ENCODE results near the gene HIGD1A. TPM values are rescaled to one million over a fixed set of nuclear protein-coding genes. Genes with fewer than 3 reads are reported as not detected.

Gene HIGD1A
- total and polyA plus RNA-seq, 12 donors: 179 to 399 (median 331) TPM

DNA sequence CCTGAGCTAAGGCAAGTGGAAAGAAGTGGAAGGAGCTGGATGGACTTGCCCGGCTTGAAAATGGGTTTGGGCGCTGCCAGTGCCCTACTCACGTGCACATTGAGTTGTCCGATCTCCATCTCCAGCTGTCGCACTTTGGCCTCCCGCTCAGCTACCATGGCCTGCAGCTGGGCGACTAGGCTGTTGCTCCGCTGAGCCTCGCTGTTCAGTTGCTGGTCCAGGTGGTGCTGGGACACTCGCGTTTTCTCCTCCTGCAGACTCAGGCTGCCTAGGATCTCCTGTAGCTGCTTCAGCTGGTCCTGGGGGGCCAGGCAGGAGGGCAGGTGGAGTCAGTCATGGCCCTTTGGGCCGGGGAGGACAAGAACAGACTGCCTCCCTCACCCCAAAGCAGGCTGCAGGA, 68.7 kb downstream of the HIGD1A start:
- DNase-seq (no peak), ATAC-seq (no peak)
- WGBS, 2 donors: 92 to 94% methylated on average over 12 of the region's 12 CpGs
- no peaks in the 10 kb centered on the region for H3K27me3 ChIP-seq
- TF ChIP-seq, protein P1, sequence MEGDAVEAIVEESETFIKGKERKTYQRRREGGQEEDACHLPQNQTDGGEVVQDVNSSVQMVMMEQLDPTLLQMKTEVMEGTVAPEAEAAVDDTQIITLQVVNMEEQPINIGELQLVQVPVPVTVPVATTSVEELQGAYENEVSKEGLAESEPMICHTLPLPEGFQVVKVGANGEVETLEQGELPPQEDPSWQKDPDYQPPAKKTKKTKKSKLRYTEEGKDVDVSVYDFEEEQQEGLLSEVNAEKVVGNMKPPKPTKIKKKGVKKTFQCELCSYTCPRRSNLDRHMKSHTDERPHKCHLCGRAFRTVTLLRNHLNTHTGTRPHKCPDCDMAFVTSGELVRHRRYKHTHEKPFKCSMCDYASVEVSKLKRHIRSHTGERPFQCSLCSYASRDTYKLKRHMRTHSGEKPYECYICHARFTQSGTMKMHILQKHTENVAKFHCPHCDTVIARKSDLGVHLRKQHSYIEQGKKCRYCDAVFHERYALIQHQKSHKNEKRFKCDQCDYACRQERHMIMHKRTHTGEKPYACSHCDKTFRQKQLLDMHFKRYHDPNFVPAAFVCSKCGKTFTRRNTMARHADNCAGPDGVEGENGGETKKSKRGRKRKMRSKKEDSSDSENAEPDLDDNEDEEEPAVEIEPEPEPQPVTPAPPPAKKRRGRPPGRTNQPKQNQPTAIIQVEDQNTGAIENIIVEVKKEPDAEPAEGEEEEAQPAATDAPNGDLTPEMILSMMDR (IDR thresholded peaks at IDR 0.05): no peak
- H3K4me3 ChIP-seq: no peak overlapping the region
- peaks cover 3 to 36% (median 8%) of the 10 kb centered on the region in 9 donors for H3K4me1 ChIP-seq
- H3K27ac ChIP-seq: peak overlapping the region in 2 of 10 donors; percentile 11 to 56
- no peaks in the 10 kb centered on the region for H3K9me3 ChIP-seq
- intact Hi-C loops (cut with DNase I): no loop called here
- no peaks in the 10 kb centered on the region for H3K36me3 ChIP-seq

DNA sequence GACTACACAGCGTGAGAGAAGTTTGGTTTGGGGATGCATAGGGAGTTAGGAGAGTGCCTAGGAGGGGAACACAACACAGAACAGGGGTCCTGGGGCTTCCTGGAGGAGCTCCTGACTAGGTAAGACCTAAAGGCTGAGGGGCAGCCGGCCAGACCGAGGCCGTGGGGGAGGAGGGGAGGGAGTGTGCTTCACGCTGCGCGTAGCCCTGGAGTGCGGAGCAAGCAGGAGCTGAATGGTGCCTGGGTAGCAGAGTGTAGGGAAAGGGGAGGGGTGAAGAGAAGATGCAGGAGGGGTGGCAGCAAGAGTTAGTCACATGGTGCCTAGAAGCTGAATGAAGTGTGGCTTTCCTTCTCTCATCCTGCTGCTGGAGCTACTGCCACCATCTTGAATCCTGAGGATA, 69.3 kb downstream of the HIGD1A start:
- DNase-seq: no peak
- intact Hi-C loops (cut with DNase I): no loop called here
- TF ChIP-seq, protein P1 (IDR thresholded peaks at IDR 0.05): no peak

DNA sequence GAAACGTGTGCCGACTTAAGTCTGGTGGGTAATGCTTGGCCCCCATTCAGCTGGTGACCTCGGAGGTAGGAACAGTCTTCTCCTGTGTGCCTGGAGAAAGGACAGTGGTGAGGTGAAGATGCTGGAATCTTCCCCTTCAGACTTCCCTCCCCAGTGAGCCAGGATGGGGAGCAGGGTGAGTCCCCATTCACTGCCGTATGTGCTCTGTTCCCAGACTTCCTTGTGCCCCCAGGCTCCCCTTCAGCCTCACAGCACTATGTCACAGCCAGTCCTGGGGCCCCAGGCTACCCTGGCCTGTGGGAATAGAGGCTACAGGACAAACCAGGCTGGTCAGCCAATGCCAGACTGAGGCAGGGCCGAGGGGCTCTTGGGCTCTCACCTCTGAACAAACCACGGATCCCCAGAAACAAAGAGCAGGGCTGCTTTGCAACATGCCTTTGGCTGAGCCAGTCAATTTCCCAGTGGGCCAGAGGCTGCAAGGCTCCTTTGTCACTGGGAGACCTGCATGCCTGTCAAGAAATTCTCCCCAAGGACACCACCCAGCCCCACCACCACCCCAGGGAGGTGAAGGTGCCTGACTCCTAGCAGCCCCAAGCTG, 69.9 kb downstream of the HIGD1A start:
- ATAC-seq (no peak), DNase-seq (no peak)
- H3K27ac ChIP-seq: peak overlapping the region in 1 of 10 donors; percentile 77
- H3K9me3 ChIP-seq: no peaks in the 10 kb centered on the region
- TF ChIP-seq, protein P1 (IDR thresholded peaks at IDR 0.05): no peak
- 86% methylated on average over 6 of the region's 6 CpGs for WGBS, 2 donors
- H3K4me3 ChIP-seq: no peak overlapping the region
- intact Hi-C loops (cut with DNase I): no loop called here
- H3K36me3 ChIP-seq: no peaks in the 10 kb centered on the region
- H3K27me3 ChIP-seq: no peaks in the 10 kb centered on the region
- H3K4me1 ChIP-seq: peaks cover 2 to 39% (median 17%) of the 10 kb centered on the region in 9 donors

More for the DNA sequence above, 69.3 kb downstream of the HIGD1A start:
- no peaks in the 10 kb centered on the region for H3K36me3 ChIP-seq
- WGBS, 2 donors: 71% methylated on average over 8 of the region's 8 CpGs
- no peaks in the 10 kb centered on the region for H3K9me3 ChIP-seq
- no peaks in the 10 kb centered on the region for H3K27me3 ChIP-seq
- no peak overlapping the region for H3K4me3 ChIP-seq
- peak overlapping the region in 1 of 10 donors; percentile 77 for H3K27ac ChIP-seq
- peaks cover 2 to 36% (median 13%) of the 10 kb centered on the region in 9 donors for H3K4me1 ChIP-seq
- no peak for ATAC-seq

DNA sequence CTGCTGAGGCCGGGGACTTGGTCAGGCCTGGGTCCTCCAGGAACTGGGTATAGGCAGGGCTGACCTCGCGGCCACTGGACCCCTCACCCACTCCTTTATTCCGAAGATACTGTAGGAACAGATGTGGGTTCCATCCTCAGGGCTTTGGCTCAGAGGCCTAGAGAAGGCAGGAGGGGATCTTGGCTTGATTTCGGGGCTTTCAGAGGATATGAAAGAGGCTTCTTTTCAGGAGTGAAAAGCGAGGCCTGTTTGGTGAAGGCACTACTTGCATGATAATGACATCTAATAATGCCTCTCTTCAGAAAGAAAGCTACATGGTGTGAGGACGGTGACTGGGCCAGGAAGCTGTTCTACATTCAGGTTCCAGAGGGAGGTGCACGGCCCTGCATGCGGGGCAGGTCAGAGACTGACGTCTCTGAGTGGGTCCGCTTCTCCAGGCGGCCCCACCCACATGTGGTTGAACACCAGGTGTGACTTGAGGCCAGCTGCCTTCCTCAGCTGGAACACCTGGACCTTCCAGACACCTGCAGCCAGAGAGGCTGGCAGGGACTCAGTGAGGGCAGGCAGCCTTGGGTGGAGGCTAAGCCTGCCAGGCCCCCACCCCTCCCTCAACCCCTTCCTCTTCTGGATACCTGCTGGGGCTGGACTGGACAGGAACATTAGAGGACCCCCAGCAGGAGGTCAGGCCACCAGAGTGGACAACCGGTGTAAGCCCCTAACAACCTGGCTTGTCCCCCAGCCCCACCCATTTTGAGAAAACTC, 70.6 kb downstream of the HIGD1A start:
- peaks cover 0 to 37% (median 15%) of the 10 kb centered on the region in 9 donors for H3K4me1 ChIP-seq
- H3K27ac ChIP-seq: peak overlapping the region in 3 of 10 donors; percentile 20 to 77 (median 34)
- intact Hi-C loops (cut with DNase I): no loop called here
- no peaks in the 10 kb centered on the region for H3K27me3 ChIP-seq
- H3K9me3 ChIP-seq: peaks cover 0 to 5% (median 0%) of the 10 kb centered on the region in 11 donors
- WGBS, 2 donors: 85 to 88% methylated on average over 13 of the region's 13 CpGs
- ATAC-seq (no peak), DNase-seq (no peak)
- no peak overlapping the region for H3K4me3 ChIP-seq
- TF ChIP-seq, protein P1 (IDR thresholded peaks at IDR 0.05): no peak
- no peaks in the 10 kb centered on the region for H3K36me3 ChIP-seq

Other genes starting within 250 kb of the HIGD1A start
- gene SEC22C, start 222.5 kb downstream of the HIGD1A start, total RNA-seq: 10 to 100 TPM; 23.8 to 32.9 (median 26.4) TPM
- 10 to 100 TPM; 21.1 to 21.2 TPM for gene SEC22C, start 222.5 kb downstream of the HIGD1A start, polyA plus RNA-seq
- gene SS18L2, start 213.6 kb downstream of the HIGD1A start, total RNA-seq: 10 to 100 TPM in 7 of 10 donors, 1 to 10 TPM in 3; 9.1 to 15.2 (median 11.3) TPM
- gene SS18L2, start 213.6 kb downstream of the HIGD1A start, polyA plus RNA-seq: 10 to 100 TPM; 31.9 to 35.3 TPM
- 10 to 100 TPM; 19.7 to 28.4 (median 21.9) TPM for gene NKTR, start 203.8 kb downstream of the HIGD1A start, total RNA-seq
- gene NKTR, start 203.8 kb downstream of the HIGD1A start, polyA plus RNA-seq: 10 to 100 TPM; 10.2 to 59.3 TPM
- 100 to 1,000 TPM in 9 of 10 donors, 10 to 100 TPM in 1; 86.7 to 145 (median 112) TPM for gene ZBTB47, start 150.8 kb downstream of the HIGD1A start, total RNA-seq
- gene ZBTB47, start 150.8 kb downstream of the HIGD1A start, polyA plus RNA-seq: 10 to 100 TPM; 52.2 to 68.9 TPM
- 1 to 10 TPM in 3 of 10 donors, under 1 TPM in 7; 0.26 to 1.6 (median 0.85) TPM for gene KLHL40, start 119.0 kb downstream of the HIGD1A start, total RNA-seq
- gene KLHL40, start 119.0 kb downstream of the HIGD1A start, polyA plus RNA-seq: 1 to 10 TPM in 1 of 2 donors, under 1 TPM in 1; 0.51 to 8.3 TPM
- gene HHATL, start 101.7 kb downstream of the HIGD1A start, total RNA-seq: 100 to 1,000 TPM; 390 to 998 (median 624) TPM
- 1,000 to 10,000 TPM in 1 of 2 donors, 100 to 1,000 TPM in 1; 332 to 2,035 TPM for gene HHATL, start 101.7 kb downstream of the HIGD1A start, polyA plus RNA-seq
- gene CCDC13, start 31.2 kb downstream of the HIGD1A start, total RNA-seq: 1 to 10 TPM in 2 of 10 donors, under 1 TPM in 6, not detected in 2; 0.16 to 1.2 (median 0.62) TPM
- under 1 TPM; 0.44 to 0.52 TPM for gene CCDC13, start 31.2 kb downstream of the HIGD1A start, polyA plus RNA-seq
- gene ACKR2, start 5.0 kb upstream of the HIGD1A start, total RNA-seq: 1 to 10 TPM in 8 of 10 donors, under 1 TPM in 2; 0.93 to 2.1 (median 1.2) TPM
- gene ACKR2, start 5.0 kb upstream of the HIGD1A start, polyA plus RNA-seq: under 1 TPM; 0.15 to 0.25 TPM
- gene CYP8B1, start 71.4 kb upstream of the HIGD1A start, total RNA-seq: not detected
- gene CYP8B1, start 71.4 kb upstream of the HIGD1A start, polyA plus RNA-seq: not detected
- gene ZNF662, start 101.7 kb upstream of the HIGD1A start, total RNA-seq: 1 to 10 TPM; 3.7 to 6.9 (median 5.5) TPM
- 1 to 10 TPM in 1 of 2 donors, under 1 TPM in 1; 0.91 to 5.0 TPM for gene ZNF662, start 101.7 kb upstream of the HIGD1A start, polyA plus RNA-seq
- 1 to 10 TPM in 3 of 10 donors, under 1 TPM in 7; 0.28 to 1.5 (median 0.66) TPM for gene GASK1A, start 174.8 kb upstream of the HIGD1A start, total RNA-seq
- under 1 TPM; 0.48 to 0.59 TPM for gene GASK1A, start 174.8 kb upstream of the HIGD1A start, polyA plus RNA-seq